Neural crest cell (in vitro differentiated cells): ENCODE measurements around the gene PRRT1B. TPM values are rescaled to one million over a fixed set of nuclear protein-coding genes. Genes with fewer than 3 reads are reported as not detected.
A peak's percentile ranks its signal among the peaks of the same experiment; 100 is the strongest.

Source experiments
- DNase-seq: peaks from one replicate; pipeline ENCODE4 v3.0.0; 2021; ENCODE audit warnings: low read depth, mixed read lengths, low spot score
- H3K27ac Mint-ChIP-seq: one replicate; pipeline ENCODE4 v1.8.0; 2021; ENCODE audit warnings: mild to moderate bottlenecking, mixed read lengths; ENCODE audit not compliant: unreplicated experiment
- H3K27me3 Mint-ChIP-seq: 2 replicates; pipeline ENCODE4 v1.8.0; 2021; ENCODE audit warnings: low read depth, mild to moderate bottlenecking, mixed read lengths
- H3K36me3 Mint-ChIP-seq: 2 replicates; pipeline ENCODE4 v1.8.0; 2021; ENCODE audit warnings: low read depth, mild to moderate bottlenecking, mixed read lengths
- H3K4me1 Mint-ChIP-seq: 2 replicates; pipeline ENCODE4 v1.8.0; 2021; ENCODE audit warnings: mixed read lengths
- H3K4me3 Mint-ChIP-seq: one replicate; pipeline ENCODE4 v1.8.0; 2021; ENCODE audit warnings: mild to moderate bottlenecking, mixed read lengths
- H3K9me3 Mint-ChIP-seq: 2 replicates; pipeline ENCODE4 v1.8.0; 2021; ENCODE audit warnings: mixed read lengths
- CTCF ChIP-seq: fragments of 200-600 bp; sonication (generic); conservative IDR thresholded peaks from 2 replicates; pipeline ENCODE4 v1.5.0; 2021; ENCODE audit warnings: antibody characterized with exemption, mild to moderate bottlenecking
- total RNA-seq: library from RNA; stranded (reverse); gene quantifications from 2 replicates; pipeline ENCODE4 v1.2.1, GENCODE V29; 2021

The PRRT1B gene
- total RNA-seq, 1 donor from 2014 or later: not detected

GRCh38 chr9:131588396-131588795 is 43.1 kb downstream of the PRRT1B start:
- Mint-ChIP-seq H3K9me3 (no peaks in the 10 kb centered on the region), H3K36me3 (peaks cover 6% of the 10 kb centered on the region), H3K4me3 (no peak overlapping the region), H3K4me1 (no peaks in the 10 kb centered on the region), H3K27ac (no peak overlapping the region), H3K27me3 (no peaks in the 10 kb centered on the region)
- DNase-seq: no peak
- no peak for TF ChIP-seq CTCF

GRCh38 chr9:131589124-131589711 is 43.9 kb downstream of the PRRT1B start:
- H3K4me1 Mint-ChIP-seq: no peaks in the 10 kb centered on the region
- no peak for TF ChIP-seq CTCF
- no peaks in the 10 kb centered on the region for H3K27me3 Mint-ChIP-seq
- no peak overlapping the region for H3K4me3 Mint-ChIP-seq
- no peaks in the 10 kb centered on the region for H3K9me3 Mint-ChIP-seq
- H3K36me3 Mint-ChIP-seq: peaks cover 6% of the 10 kb centered on the region
- H3K27ac Mint-ChIP-seq: no peak overlapping the region
- no peak for DNase-seq

DNA sequence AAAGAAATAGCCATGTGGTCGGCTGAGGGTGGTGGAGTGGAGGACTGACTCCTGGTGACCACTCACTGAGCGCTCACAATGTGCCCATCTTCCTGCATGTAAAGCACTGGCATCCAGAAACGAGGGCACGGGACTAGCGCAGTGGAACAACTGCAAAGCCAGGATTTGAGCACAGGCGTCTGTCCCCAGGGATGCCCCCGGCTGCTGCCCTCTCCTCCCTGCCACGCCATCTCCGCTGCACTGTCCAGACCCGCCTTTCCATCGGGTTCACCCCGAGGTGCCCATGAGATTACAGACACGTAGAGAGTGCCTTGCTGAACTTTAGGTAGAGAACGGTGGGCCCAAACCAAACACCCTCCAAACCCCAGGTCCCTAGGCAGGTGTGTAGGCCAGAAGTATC is 44.7 kb downstream of the PRRT1B start:
- Mint-ChIP-seq H3K4me3 (no peak overlapping the region), H3K27me3 (no peaks in the 10 kb centered on the region), H3K9me3 (no peaks in the 10 kb centered on the region), H3K4me1 (no peaks in the 10 kb centered on the region), H3K36me3 (peaks cover 6% of the 10 kb centered on the region), H3K27ac (no peak overlapping the region)
- no peak for TF ChIP-seq CTCF
- DNase-seq: no peak

GRCh38 chr9:131590449-131590848 is 45.1 kb downstream of the PRRT1B start:
- Mint-ChIP-seq H3K9me3 (no peaks in the 10 kb centered on the region), H3K27ac (no peak overlapping the region), H3K4me3 (peak overlapping the region; percentile 33), H3K4me1 (no peaks in the 10 kb centered on the region), H3K27me3 (no peaks in the 10 kb centered on the region), H3K36me3 (peaks cover 6% of the 10 kb centered on the region)
- TF ChIP-seq CTCF: no peak
- no peak for DNase-seq

- H3K4me3 Mint-ChIP-seq: peak overlapping the region; percentile 33
Measured at GRCh38 chr9:131590907-131591844, 45.9 kb downstream of the PRRT1B start.

More at GRCh38 chr9:131590907-131591844, 45.9 kb downstream of the PRRT1B start:
- no peak overlapping the region for H3K27ac Mint-ChIP-seq
- no peaks in the 10 kb centered on the region for H3K9me3 Mint-ChIP-seq
- peak; percentile 77 for TF ChIP-seq CTCF
- H3K36me3 Mint-ChIP-seq: peaks cover 6% of the 10 kb centered on the region
- H3K27me3 Mint-ChIP-seq: no peaks in the 10 kb centered on the region
- H3K4me1 Mint-ChIP-seq: no peaks in the 10 kb centered on the region
- peak; percentile 57 for DNase-seq
